Neural cell (in vitro differentiated cells): ENCODE data around the gene FOXK1.

Experiments
- CTCF ChIP-seq: fragments of 450-650 bp; IDR thresholded peaks from 2 replicates; pipeline ENCODE4 v1.5.1; 2014; ENCODE audit warnings: antibody characterized with exemption, mild to moderate bottlenecking, moderate library complexity; ENCODE audit not compliant: poor library complexity, severe bottlenecking
- EP300 ChIP-seq: fragments of 450-650 bp; conservative IDR thresholded peaks from 2 replicates; pipeline ENCODE4 v1.6.1; 2014; ENCODE audit warnings: antibody characterized with exemption, mild to moderate bottlenecking, moderate library complexity; ENCODE audit not compliant: poor library complexity, severe bottlenecking
- EZH2 ChIP-seq: fragments of 200-600, 300-800 bp; shearing (Covaris generic), sonication (generic); IDR thresholded peaks from 2 replicates; pipeline ENCODE4 v1.6.1; 2014; ENCODE audit warnings: antibody characterized with exemption, low read length, borderline replicate concordance, mild to moderate bottlenecking; ENCODE audit not compliant: insufficient read depth, poor library complexity, severe bottlenecking
- POLR2AphosphoS5 ChIP-seq: IDR thresholded peaks from 2 replicates; pipeline ENCODE4 v1.6.1; 2012
- RAD21 ChIP-seq: fragments of 450-650 bp; conservative IDR thresholded peaks from 2 replicates; pipeline ENCODE4 v1.6.1; 2014; ENCODE audit warnings: antibody characterized with exemption, mild to moderate bottlenecking, moderate library complexity
- REST ChIP-seq: IDR thresholded peaks from 2 replicates; pipeline ENCODE4 v1.6.1; 2012; ENCODE audit warnings: borderline replicate concordance
- SMC3 ChIP-seq: fragments of 450-650 bp; conservative IDR thresholded peaks from 2 replicates; pipeline ENCODE4 v1.6.1; 2014; ENCODE audit warnings: antibody characterized with exemption, mild to moderate bottlenecking, moderate library complexity; ENCODE audit not compliant: poor library complexity
- TAF1 ChIP-seq: IDR thresholded peaks from 2 replicates; pipeline ENCODE4 v1.6.1; 2012; ENCODE audit warnings: low read depth

- TF ChIP-seq RAD21, result no peak
- no peak for TF ChIP-seq EZH2
- TF ChIP-seq POLR2AphosphoS5, result no peak
- TF ChIP-seq CTCF, result no peak
- no peak for TF ChIP-seq REST
- TF ChIP-seq SMC3, result no peak
- no peak for TF ChIP-seq TAF1
- TF ChIP-seq EP300, result no peak
Measured at GRCh38 chr7:4763794-4764185, 81.7 kb downstream of the FOXK1 start.
